Measurements from ENCODE around the gene OLFML2A. TPM values are rescaled to one million over a fixed set of nuclear protein-coding genes. Genes with fewer than 3 reads are reported as not detected.
A peak's percentile ranks its signal among the peaks of the same experiment; 100 is the strongest.

The OLFML2A gene
- total and polyA plus RNA-seq, 2 of the 13 experiments (the other 11 are each of a cell fraction or from before 2014, with no cell fraction given) = 0.01 to 0.02 TPM

- 0 out of 2 replicates have a peak, but pooled peaks have one; percentile 8 for TF ChIP-seq SPEN (CRISPR knock-in tag; IDR thresholded peaks at IDR 0.05; ENCODE audit: low read depth)
- 0 out of 2 replicates have a peak, but pooled peaks have one; percentile 28 for TF ChIP-seq ZNF142 (CRISPR knock-in tag; IDR thresholded peaks at IDR 0.05)
- peak; percentile 31; the same call in 1 of the 2 replicates for TF ChIP-seq ATF7-NPFF (CRISPR knock-in tag; IDR thresholded peaks at IDR 0.05; ENCODE audit: low read depth)
- 0 out of 2 replicates have a peak, but pooled peaks have one; percentile 66 for TF ChIP-seq ZNF816 (CRISPR knock-in tag; IDR thresholded peaks at IDR 0.05; ENCODE audit: borderline replicate concordance)
- TF ChIP-seq ZNF337 (CRISPR knock-in tag; IDR thresholded peaks at IDR 0.05; ENCODE audit: borderline replicate concordance, low read depth) = 0 out of 2 replicates have a peak, but pooled peaks have one; percentile 5
- TF ChIP-seq NFE2 (CRISPR knock-in tag; IDR thresholded peaks at IDR 0.05) = no peak
- TF ChIP-seq CENPX (CRISPR knock-in tag; IDR thresholded peaks at IDR 0.05) = no peak
- TF ChIP-seq ELF3 (CRISPR knock-in tag; IDR thresholded peaks at IDR 0.05) = peak; percentile 76
- no peak for TF ChIP-seq USF2 (IDR thresholded peaks at IDR 0.05; ENCODE audit: low read depth, low read length)
- peak; percentile 59; the same call in 1 of the 2 replicates for TF ChIP-seq USF2 (CRISPR knock-in tag; IDR thresholded peaks at IDR 0.05; ENCODE audit: borderline replicate concordance)
- 0 out of 2 replicates have a peak, but pooled peaks have one; percentile 33 for TF ChIP-seq TSC22D2 (CRISPR knock-in tag; IDR thresholded peaks at IDR 0.05; ENCODE audit: borderline replicate concordance)
- TF ChIP-seq ZGPAT (CRISPR knock-in tag; IDR thresholded peaks at IDR 0.05) = peak; percentile 72; the same call in 1 of the 2 replicates
- 0 out of 4 replicates have a peak, but pooled peaks of 1 of the 2 experiments have one; percentile 4 for TF ChIP-seq ATF4 (CRISPR knock-in tag; IDR thresholded peaks at IDR 0.05)
- TF ChIP-seq SALL1 (CRISPR knock-in tag; IDR thresholded peaks at IDR 0.05) = peak; percentile 68
- TF ChIP-seq ZNF768 (CRISPR knock-in tag; IDR thresholded peaks at IDR 0.05) = peak; percentile 52; the same call in 1 of the 2 replicates
- TF ChIP-seq CBFB (CRISPR knock-in tag; IDR thresholded peaks at IDR 0.05) = peak; percentile 53; the same call in 1 of the 2 replicates
- peak; percentile 67; the same call in 1 of the 2 replicates for TF ChIP-seq ZNF24 (IDR thresholded peaks at IDR 0.05)
- TF ChIP-seq PRMT3 (CRISPR knock-in tag; IDR thresholded peaks at IDR 0.05; ENCODE audit: borderline replicate concordance, low read depth) = no peak
Measured at GRCh38 chr9:124771867-124772679, 4.9 kb upstream of the OLFML2A start (continued).

Data from HepG2 (cell line).